NCI-H748 treated with DMSO at 0.1 percent for 48 hours (cell line): ENCODE results near the gene PROK1.
"Not testable (repeated sequence)": the region's sequence is repeated elsewhere in the genome, so short reads cannot be mapped to it uniquely, and the experiment has no call there.

ENCODE experiments used
- DNase-seq: peaks from one replicate; lab custom pipeline; 2025; lab: John Stamatoyannopoulos, UW

PROK1 gene

GRCh38 chr1:110433803-110434202, 17.1 kb upstream of the PROK1 start:
- DNase-seq, result no peak

DNA sequence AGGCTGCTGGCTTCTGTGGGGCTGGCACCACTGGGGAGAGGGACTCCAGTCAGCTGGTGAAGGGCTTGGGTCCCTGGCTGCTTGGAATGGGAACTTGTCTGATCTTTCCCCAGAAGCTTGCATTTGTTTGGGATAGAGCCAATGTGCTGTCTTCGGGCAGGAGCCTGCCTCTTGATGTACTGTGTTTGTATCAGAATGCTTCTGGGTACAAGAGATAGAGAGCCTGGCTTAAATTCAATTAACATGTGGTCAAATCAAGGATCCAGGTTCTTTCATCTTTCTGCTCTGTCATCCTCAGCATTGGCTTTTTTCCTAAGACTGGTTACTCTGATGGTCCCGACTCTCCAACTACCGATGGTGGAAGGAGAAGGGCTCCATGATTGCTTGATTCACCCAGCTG, 16.0 kb upstream of the PROK1 start:
- no peak for DNase-seq

GRCh38 chr1:110436635-110437034, 14.3 kb upstream of the PROK1 start:
- no peak for DNase-seq

DNA sequence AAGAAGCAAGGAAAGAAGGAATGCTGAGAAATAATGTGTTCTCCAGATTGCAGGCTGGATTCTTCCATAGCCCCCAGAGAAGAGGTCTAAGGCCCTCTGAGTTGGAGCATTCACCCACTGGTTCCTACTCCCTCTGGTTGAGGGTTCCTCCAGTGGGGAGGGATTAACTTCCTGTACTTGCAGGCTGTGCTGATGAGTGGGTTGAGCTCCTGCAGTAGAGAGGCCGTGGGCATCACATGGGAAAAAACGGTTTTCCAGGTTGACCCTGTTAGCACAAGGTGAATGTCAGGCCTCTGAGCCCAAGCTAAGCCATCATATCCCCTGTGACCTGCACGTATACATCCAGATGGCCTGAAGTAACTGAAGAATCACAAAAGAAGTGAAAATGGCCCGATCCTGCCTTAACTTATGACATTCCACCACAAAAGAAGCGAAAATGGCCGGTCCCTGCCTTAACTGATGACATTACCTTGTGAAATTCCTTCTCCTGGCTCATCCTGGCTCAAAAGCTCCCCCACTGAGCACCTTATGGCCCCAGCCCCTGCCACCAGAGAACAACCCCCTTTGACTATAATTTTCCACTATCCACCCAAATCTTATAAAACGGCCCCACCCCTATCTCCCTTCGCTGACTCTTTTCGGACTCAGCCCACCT, 13.2 kb upstream of the PROK1 start:
- DNase-seq, result not testable (repeated sequence)

GRCh38 chr1:110438893-110439292, 12.1 kb upstream of the PROK1 start:
- no peak for DNase-seq

GRCh38 chr1:110439873-110440272, 11.1 kb upstream of the PROK1 start:
- DNase-seq, result not testable (repeated sequence)

- no peak for DNase-seq
These were observed 10.1 kb upstream of the PROK1 start for GRCh38 chr1:110440877-110441276.

DNA sequence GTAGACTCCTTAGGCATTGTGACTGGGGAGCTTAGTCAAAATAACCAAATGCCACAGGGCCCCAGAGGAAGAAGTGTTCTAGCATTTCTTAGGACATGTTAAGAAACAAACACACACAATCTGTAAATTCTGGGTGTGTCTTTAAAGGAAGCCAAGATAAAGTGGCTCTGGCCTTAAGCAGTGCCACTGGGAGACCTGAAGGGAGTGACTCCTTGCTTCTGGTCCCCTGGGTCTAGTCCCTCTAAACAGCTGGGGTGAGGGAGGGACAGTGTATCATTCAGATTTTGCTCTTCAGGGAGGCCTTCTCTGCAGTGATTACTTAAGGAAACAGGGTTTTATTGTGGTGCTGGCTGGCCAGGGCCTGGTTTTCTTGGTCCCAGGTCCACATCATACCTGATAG, 9.1 kb upstream of the PROK1 start:
- DNase-seq, result no peak

DNA sequence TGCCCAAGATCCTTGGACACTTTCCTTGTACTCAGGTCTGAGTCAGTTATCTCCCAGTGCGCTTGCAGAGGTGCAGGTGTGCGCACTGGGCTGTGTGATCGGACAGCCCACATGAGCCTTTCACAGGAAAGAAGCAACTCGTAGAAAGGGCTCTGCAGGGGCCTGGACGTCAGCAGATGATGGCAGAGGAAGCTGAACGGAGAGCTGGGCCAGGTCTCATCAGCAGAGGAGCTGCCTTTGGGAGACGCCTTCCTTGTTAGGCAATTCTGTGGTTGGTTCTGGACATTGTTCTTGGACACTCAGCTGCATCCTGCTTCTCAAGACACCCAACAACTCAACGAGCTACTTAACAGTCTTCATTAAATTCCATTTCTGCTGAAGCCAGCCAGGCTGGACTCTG, 7.5 kb upstream of the PROK1 start:
- DNase-seq, result no peak

GRCh38 chr1:110444561-110444960, 6.4 kb upstream of the PROK1 start:
- no peak for DNase-seq

DNA sequence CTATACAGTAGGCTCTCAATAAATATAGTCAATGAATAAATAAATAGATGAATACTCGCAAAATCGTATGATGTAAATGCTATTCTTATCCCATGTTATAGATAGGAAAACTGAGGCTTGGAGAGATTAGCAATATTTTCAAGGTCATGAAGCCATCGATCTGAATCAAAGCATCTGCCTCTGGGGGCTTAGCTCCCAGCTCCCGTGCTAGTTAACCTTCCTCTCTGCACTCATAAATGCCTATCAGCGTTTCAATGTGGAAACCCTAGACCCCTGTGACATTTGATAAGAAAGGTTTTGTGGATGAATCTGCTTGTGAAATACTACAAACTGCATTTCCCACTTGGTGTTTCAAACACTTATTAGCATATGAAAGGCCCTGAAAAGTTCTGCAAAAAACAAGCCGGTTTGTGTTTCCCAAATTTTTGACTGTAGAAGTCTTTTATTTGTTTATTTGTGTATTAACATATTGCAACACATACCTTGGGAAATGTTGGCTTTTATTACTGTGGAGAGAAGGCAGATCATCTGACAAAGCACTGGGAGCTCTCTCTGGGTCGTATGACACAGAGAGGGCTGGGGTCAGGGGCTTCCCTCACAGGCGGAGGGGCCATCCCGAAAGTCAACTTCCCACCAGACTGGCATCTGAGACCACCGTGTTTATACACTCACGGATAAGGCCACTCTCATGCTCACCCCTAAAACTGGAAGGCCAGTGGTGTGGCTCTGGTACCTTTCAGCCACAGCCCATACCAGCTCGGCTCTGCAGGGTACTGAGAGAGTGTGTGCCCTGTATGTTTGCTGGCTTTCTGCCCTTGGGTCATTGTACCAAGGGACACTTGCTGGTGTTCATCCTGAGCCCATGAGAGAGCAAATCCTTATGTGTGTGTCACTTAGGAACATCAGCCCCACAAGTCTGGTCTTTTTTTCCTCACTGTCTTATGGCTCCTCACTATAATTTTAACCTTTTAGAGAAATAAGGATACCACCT, 993 bp upstream of the PROK1 start:
- DNase-seq, result no peak

- no peak for DNase-seq
These were observed 1.4 kb downstream of the PROK1 start for GRCh38 chr1:110452330-110452729.

- no peak for DNase-seq
These were observed 2.9 kb downstream of the PROK1 start for GRCh38 chr1:110453829-110454228.

DNA sequence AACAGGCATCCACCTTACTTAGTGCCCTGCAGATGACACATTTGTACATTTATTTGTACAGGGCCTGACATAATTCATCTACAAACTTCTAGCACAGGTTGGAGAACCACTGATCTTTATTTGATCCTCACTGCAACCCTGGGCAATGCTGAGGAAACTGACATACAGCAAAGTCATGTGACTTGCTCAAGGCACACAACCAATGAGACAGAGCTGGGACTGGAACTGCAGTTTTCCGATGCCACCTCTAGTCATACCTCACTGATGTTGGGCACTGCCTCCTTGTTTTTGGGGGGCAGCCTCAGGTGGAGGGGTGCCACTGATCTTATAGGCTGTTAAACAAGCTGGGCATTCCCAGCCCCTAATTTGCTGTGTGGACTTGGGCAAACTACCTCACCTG, 3.4 kb downstream of the PROK1 start:
- no peak for DNase-seq

- DNase-seq, result no peak
These were observed 4.2 kb downstream of the PROK1 start for GRCh38 chr1:110455151-110455550.

GRCh38 chr1:110457206-110457605, 6.3 kb downstream of the PROK1 start:
- DNase-seq, result no peak

GRCh38 chr1:110460253-110461220, 9.6 kb downstream of the PROK1 start:
- DNase-seq, result peak; percentile 61

- no peak for DNase-seq
These were observed 11.1 kb downstream of the PROK1 start for GRCh38 chr1:110462093-110462492.

DNA sequence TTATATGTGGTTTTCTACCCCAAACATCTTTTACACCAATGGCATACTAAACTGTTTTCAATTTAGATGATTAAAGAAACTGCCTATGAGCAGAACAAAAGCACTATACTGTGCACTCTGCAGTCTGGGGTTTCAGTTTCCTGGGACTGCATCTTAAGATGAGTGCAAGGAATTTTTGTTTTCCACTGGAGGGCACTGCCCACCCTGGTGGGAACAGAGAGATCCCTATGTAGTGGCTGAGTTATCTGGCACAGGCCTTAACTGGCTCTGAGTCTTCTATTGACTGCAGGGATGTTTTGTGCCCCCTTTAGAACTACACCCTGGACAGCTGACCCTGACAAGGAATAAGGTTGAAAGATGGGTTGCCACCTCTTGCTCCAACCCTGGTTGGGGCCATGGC, 12.0 kb downstream of the PROK1 start:
- no peak for DNase-seq

GRCh38 chr1:110463725-110464124, 12.8 kb downstream of the PROK1 start:
- no peak for DNase-seq

DNA sequence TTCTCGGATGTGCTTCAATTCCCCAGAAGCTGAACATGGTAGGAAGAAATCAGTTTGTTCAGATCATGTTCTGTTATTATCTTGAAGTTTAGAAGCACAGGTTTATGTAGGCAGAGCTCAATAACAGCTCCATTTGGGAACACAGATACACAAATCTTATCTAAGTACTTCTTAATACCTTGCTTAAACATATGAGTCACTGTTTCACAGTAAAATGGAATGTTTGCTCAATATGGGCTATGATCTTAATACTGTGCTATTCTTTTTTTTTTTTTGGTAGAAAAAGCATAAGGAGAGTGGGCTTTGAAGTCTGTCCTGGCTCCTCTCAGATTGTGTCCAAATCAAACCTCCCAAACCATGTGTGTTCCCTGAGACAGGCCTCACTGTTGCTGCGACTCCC, 13.4 kb downstream of the PROK1 start:
- no peak for DNase-seq
